Transverse colon (tissue), 4 donors: ENCODE results near the gene SELPLG. TPM values are rescaled to one million over a fixed set of nuclear protein-coding genes. Genes with fewer than 3 reads are reported as not detected.
A peak's percentile ranks its signal among the peaks of the same experiment; 100 is the strongest.

ENCODE experiments used
- DNase-seq: peaks from one replicate; pipeline ENCODE4 v3.0.0-alpha.2; 2019
- H3K27ac ChIP-seq, 4 donors: fragments of 200-600 bp; sonication (generic); 2 replicates each; pipeline ENCODE4 v1.5.1; 2016 to 2018; ENCODE audit warnings: inconsistent platforms in 4 of 4
- H3K27me3 ChIP-seq: fragments of 200-600 bp; sonication (generic); 2 replicates; pipeline ENCODE4 v1.5.1; 2017; ENCODE audit warnings: inconsistent platforms
- H3K36me3 ChIP-seq, 4 donors: fragments of 200-600 bp; sonication (generic); 2 replicates each; pipeline ENCODE4 v1.5.1; 2017 to 2019; ENCODE audit warnings: inconsistent platforms in 4 of 4
- H3K4me1 ChIP-seq, 4 donors: fragments of 200-600 bp; sonication (generic); 2 replicates each; pipeline ENCODE4 v1.5.1; 2017 to 2020; ENCODE audit warnings: inconsistent platforms in 4 of 4
- H3K4me3 ChIP-seq, 4 donors: fragments of 200-600 bp; sonication (generic); 1 replicate in 1 of 4; 2 replicates in 3 of 4; pipeline versions ENCODE4 v1.5.1 to v1.6.1; 2017 to 2019; ENCODE audit warnings: inconsistent platforms in 4 of 4
- H3K9me3 ChIP-seq, 2 donors: fragments of 200-600 bp; sonication (generic); 2 replicates each; pipeline ENCODE4 v1.5.1; 2017 to 2019; ENCODE audit warnings: inconsistent platforms in 2 of 2
- CTCF ChIP-seq, 5 experiments: fragments of 200-600 bp in 3 of 5; fragments of 450-650 bp in 2 of 5; sonication (generic) in 3 of 5; IDR thresholded peaks; 1 replicate in 2 of 5; 2 replicates in 3 of 5; pipeline ENCODE4 v1.5.1; 2016 to 2017; ENCODE audit warnings: antibody characterized with exemption in 5 of 5, inconsistent platforms in 3 of 5, mild to moderate bottlenecking in 2 of 5, moderate library complexity in 1 of 5
- EP300 ChIP-seq: sonication (generic); formaldehyde crosslinking; IDR thresholded peaks from one replicate; pipeline ENCODE4 v1.6.1; 2017; ENCODE audit warnings: antibody characterized with exemption, low read depth
- POLR2A ChIP-seq: fragments of 450-650 bp; IDR thresholded peaks from one replicate; pipeline ENCODE4 v1.6.1; 2016; ENCODE audit warnings: antibody characterized with exemption, mild to moderate bottlenecking, moderate library complexity
- POLR2AphosphoS5 ChIP-seq, 3 donors: sonication (generic); formaldehyde crosslinking; IDR thresholded peaks; one replicate each; pipeline ENCODE4 v1.6.1; 2016; ENCODE audit warnings: antibody characterized with exemption in 3 of 3
- WGBS, 2 donors: methylation state at CpG; one replicate each; pipeline ENCODE4 v1.1.5; 2018; ENCODE audit warnings: low coverage in 1 of 2; 5-methylcytosine and 5-hydroxymethylcytosine counted together
- in situ Hi-C, 4 donors: fragments of 200-750 bp; cut with MboI; loops; one replicate each; pipeline versions ENCODE4 v1.15.0 to v1.15.1; 2017; ENCODE audit warnings: low sequenced_read_pairs in 3 of 4, low pct_ligation_motif_present in 1 of 4, low pct_unique_long_range_greater_than_20kb in 1 of 4
- intact Hi-C: fragments of 100-400 bp; cut with DNase I; formaldehyde crosslinking; loops from one replicate; pipeline ENCODE4 v1.15.1; 2023; ENCODE audit warnings: low total_unique reads
- total RNA-seq, 4 donors: library from RNA; depleted of rRNA; stranded (reverse); fragments of >200 nt; gene quantifications; one replicate each; pipeline ENCODE4 v1.1.0, GENCODE V29; 2016

Gene SELPLG
- total RNA-seq, 4 donors from 2014 or later = 1.6 to 9.4 (median 3.6) TPM

GRCh38 chr12:108597559-108598471 is 35.9 kb downstream of the SELPLG start, which contains the start of gene TMEM119:
Gene TMEM119 (minus strand): TSS chr12:108598084. CDS start chr12:108592383, 5,701 bp downstream.
- in situ Hi-C loops (no loop called here), intact Hi-C loops (no loop called here)
- H3K9me3 ChIP-seq = no peaks in the 10 kb centered on the region
- no peak for DNase-seq
- no peaks in the 10 kb centered on the region for H3K36me3 ChIP-seq
- TF ChIP-seq EP300 (no peak), POLR2A (no peak), POLR2AphosphoS5 (IDR thresholded peaks at IDR 0.05) (no peak), CTCF (IDR thresholded peaks at IDR 0.05) (no peak)
- WGBS, 2 donors = 42% methylated on average over 26 of the region's 27 CpGs; no CpG with 5 or more reads in 1 of the 2 donors
- H3K27ac ChIP-seq = peak within 1 kb of the TSS; percentile 31 to 55 (median 42)
- H3K4me3 ChIP-seq = peak within 1 kb of the TSS in 3 of 4 donors; percentile 9 to 37 (median 13)
- no peaks in the 10 kb centered on the region for H3K4me1 ChIP-seq
- H3K27me3 ChIP-seq = no peaks in the 10 kb centered on the region

GRCh38 chr12:108596854-108597558 is 36.7 kb downstream of the SELPLG start:
- Histone ChIP-seq H3K4me3 (peak overlapping the region in 3 of 4 donors; percentile 9 to 37 (median 13)), H3K27ac (peak overlapping the region; percentile 31 to 55 (median 42))
- WGBS, 2 donors = 66% methylated on average over 9 of the region's 10 CpGs; no CpG with 5 or more reads in 1 of the 2 donors

GRCh38 chr12:108595711-108596647 is 37.7 kb downstream of the SELPLG start:
- intact Hi-C loops = no loop called here
- DNase-seq = no peak
- TF ChIP-seq POLR2AphosphoS5 (IDR thresholded peaks at IDR 0.05) = no peak
- no peak for TF ChIP-seq POLR2A
- TF ChIP-seq EP300 = no peak
- no peak for TF ChIP-seq CTCF (IDR thresholded peaks at IDR 0.05)
- Histone ChIP-seq H3K27me3 (no peaks in the 10 kb centered on the region), H3K4me3 (peak overlapping the region in 1 of 4 donors; percentile 37), H3K4me1 (no peaks in the 10 kb centered on the region), H3K9me3 (no peaks in the 10 kb centered on the region), H3K36me3 (no peaks in the 10 kb centered on the region), H3K27ac (peak overlapping the region in 3 of 4 donors; percentile 41 to 55 (median 43))
- in situ Hi-C loops = no loop called here
- WGBS, 2 donors = 75% methylated on average over 17 of the region's 17 CpGs; no CpG with 5 or more reads in 1 of the 2 donors

More at GRCh38 chr12:108596854-108597558, 36.7 kb downstream of the SELPLG start:
- Histone ChIP-seq H3K36me3 (no peaks in the 10 kb centered on the region), H3K4me1 (no peaks in the 10 kb centered on the region), H3K9me3 (no peaks in the 10 kb centered on the region), H3K27me3 (no peaks in the 10 kb centered on the region)
- DNase-seq = no peak
- TF ChIP-seq POLR2A (no peak), POLR2AphosphoS5 (IDR thresholded peaks at IDR 0.05) (no peak), CTCF (IDR thresholded peaks at IDR 0.05) (no peak), EP300 (no peak)
- in situ Hi-C loops (no loop called here), intact Hi-C loops (no loop called here)
